ENCODE measurements around the gene COPS9.

The COPS9 gene

DNA sequence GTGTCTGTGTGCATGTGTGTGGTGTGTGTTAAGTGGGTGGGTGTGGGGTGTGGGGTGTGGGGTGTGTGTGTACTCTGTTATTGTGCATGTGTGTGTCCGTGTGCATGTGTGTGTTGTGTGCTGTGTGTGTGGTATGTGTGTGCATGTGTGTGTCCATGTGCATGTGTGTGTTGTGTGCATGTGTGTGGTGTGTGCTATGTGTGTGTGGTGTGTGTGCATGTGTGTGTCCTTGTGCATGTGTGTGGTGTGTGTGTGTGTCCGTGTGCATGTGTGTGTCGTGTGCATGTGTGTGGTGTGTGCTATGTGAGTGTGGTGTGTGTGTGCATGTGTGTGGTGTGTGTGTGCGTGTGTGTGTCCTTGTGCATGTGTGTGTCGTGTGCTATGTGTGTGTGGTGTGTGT, 11.3 kb upstream of the COPS9 start:
- DNase-seq = no peak

DNA sequence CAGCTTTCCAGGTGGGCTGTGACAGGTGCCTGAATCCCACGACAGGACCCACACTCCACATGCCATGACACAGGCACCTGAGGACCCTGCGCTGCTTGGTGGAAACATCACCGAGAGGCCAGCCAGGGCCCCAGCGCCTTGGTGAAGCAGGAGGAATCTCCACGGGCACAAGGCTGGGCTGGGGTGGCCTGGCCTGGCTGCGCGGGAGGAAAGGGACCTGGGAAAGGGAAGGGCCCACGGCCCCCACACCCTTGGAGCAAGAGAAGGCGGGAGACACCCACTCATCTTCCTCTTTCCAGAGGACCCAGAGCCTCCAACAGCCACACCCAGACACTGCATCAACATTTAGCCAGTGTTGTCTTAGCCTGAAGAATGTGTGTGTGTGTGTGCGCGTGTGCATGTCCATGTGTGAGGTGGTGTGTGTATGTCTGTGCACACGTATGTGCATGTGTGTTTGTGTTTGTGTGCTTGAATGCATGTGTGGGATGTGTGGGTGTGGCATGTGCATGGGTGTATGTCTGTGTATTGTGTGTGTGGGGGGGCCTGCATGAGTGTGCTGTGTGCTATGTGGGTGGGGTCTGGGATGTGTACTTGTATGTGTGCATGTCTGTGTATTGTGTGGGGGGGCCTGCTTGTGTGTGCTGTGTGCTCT, 10.6 kb upstream of the COPS9 start:
- DNase-seq = no peak

DNA sequence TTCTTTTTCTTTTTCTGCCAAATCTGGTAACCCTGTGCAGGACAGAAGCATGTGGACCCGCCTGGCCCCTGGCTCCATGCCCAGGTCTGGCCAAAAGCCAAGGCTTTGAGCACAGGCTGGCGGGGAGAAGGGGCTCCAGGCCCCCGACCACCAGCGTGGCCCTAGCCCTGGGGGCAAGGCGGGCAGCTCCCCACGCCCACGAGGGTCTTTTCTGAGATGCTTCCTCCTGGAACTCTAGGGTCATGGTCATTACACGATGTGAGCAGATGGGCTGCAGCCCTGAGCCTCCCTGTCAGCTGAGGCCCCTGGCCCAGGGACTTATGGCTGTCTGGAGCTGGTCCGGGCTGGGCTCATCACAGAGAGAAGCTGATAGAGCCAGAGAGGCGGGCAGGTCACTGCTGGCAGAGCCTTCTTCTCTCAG, 10.0 kb upstream of the COPS9 start:
- no peak for DNase-seq

DNA sequence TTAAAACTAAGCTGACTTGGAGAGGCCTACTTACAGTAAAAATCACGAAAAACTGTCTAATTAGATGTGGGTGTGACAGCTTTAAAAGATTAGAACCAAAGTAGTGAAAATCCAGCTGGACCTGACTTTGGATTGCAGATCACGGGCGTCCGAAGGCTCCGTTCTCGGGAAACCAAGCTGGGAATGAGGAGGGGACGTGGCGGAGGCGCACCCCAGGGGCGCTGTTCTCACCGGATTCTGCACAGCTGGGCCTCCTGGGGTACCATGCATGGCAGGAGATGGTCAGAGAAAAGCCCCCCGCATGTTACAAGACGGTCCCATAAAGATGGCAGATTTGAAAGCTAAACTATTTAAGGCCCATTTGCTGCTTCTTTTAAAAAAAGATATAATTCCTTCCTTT, 9.4 kb upstream of the COPS9 start:
- DNase-seq = no peak

DNA sequence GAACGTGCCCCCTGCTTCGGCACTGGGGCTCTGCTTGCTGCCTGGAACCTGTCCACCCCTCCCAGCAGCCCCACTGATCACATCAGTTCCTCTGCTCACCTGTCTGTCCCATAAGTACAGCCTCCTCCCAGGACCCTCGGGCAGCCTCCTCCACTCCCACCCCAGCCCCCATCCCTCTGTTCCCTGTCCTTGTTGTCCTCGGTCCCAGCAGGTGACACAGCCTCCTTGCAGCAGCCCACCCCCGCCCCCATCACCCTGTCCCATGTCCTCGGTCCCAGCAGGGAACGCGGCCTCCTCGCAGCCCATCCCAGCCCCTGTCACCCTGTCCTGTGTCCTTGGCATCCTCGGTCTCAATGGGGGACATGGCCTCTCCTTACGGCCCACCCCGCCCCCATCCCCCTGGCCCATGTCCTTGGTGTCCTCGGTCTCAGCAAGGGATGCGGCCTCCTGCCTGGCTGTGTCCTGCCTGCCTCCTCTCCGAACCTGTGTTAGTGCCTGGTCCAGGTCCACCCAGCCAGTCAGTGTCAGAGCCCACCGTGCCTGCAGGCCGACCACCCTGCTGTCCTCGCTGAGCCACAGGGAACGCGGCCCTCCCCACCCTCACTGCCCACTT, 8.7 kb upstream of the COPS9 start:
- no peak for DNase-seq

DNA sequence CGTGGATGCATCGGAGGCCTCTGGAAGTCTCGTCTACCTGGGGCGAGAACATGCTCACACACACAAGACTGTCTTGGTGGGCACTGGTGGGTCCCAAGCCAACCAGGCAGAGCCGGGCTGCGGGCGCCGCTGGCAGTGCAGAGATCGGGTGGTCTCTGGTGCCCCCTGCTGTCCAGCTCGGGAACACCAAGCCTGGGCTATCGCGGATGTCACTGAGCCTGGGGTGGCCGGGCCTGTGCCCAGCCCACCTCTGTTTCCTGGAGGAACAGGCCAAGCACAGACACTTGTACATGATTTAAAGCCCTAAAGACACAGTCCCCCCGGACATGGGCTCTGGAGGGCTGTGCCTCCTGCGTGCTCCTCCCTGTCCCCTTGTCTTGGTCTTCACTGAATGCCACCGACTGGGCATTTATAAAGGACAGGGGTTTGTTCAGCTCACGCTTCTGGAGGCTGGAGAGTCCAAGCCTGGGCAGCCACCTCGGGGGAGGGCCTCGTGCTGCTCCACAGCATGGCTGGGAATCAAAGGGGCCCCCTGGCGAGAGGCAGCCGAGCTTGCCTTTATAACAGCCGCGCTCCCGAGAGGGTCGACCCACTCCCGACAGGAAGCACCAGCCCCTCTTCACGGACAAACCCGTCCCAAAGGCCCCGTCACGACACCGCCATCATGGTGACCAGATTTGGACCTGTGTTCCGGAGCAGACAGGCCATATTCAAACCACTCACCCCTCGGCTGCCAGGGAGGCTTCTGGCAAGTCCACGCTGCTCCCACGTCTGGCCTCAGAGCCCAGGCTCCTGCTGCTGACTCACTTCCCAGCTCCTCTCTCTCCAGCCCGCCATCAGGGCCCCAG, 7.9 kb upstream of the COPS9 start:
- peak; percentile 68 to 81 for DNase-seq

DNA sequence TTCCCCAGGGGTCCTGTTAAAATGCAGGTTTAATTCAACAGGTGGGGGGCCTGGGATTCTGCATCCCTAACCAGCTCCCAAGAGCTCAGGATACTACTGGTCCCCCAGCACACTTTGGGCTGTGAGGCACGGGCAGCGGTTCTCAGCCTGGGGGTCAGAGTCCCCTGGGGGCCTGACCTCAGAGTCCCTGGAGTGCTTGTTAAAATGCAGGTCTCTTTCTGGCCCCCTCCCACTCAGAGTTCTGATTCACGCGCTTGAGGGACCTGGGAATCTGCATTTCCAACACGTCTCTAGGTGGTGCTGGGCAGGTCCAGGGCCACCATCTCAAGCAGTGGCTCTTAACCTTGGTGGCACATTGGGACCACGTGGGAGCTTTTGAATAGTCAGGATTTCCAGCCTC, 7.2 kb upstream of the COPS9 start:
- DNase-seq = no peak

DNA sequence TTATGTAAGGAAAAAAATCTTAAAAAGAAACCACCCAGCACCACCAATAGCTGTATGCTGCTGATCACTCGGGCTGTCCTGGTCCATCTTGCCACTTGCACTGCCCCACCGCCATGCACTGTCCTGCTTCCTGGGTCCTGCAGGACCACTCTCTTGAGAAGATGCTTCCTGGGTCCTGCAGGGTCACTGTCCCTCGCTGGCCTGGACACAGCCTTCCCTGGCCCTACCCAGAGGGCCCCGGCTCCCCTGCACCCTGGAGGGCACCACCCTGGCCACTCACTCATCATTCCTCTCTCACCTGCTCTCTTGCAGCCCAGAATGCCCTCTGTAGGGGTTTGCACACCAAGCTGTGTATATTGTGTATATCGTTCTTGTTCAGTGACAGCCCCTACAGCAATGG, 6.8 kb upstream of the COPS9 start:
- no peak for DNase-seq

DNA sequence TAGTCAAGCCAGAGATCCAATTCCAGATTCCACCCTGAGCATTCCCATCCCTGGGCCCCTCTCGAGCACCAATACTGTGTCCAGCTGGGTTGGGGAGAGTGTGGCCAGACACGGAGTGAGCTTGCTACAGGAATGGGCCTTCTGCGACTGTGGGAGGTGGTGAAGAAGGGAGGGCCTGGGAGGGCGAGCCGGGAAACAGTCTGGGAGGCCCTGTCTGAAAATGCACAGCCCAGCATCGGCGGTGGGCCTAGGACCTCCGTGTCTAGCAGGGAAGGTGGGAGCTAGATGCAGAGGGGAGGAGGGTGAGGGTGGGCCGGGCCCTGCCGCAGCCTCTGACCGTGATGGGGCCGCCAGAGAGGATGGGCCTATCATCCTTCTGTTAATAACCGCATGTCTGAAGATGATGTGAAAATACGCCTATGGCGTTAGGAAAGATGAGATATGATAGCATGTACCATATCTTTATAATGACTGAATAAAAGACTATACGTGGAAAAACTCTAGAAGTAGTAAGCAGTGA, 6.2 kb upstream of the COPS9 start:
- no peak for DNase-seq

DNA sequence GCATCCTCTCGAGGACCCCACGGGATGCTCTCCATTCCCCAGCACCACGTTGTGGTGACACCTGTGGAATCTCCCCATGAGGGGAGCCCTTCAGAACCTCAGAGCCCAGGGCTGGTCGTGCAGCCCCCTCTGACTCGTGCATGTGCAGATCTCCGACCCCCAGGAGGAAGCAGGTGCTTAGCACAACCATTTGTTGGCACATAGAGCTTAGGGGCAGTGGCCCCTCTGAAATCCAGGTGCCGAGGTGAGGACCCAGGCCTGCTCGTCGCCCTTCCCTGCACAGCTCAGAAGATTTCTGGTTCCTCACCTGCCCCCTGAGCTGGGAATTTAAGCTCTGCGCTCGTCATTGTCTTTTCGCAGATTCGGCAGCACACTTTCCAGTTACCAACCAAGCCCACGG, 5.6 kb upstream of the COPS9 start:
- no peak for DNase-seq

DNA sequence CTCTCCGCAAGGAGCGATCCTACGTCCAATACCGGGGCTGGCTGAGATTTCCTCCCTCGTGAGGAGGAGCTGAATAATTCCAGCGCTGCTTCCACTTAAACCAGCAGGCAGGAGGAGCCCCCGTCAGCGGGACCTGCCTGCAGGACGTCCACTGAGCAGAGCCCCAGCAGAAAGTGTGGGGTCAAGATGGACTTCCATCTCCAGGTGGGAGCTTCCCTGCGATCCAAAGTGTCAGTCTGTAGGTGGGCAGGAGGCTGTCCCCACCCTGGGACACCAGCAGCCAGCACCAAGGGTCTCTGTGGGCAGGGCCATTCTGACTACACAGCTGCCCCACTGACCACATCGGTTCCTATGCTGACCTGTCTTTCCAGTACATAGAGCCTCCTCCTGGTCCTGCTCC, 4.8 kb upstream of the COPS9 start:
- DNase-seq = no peak

DNA sequence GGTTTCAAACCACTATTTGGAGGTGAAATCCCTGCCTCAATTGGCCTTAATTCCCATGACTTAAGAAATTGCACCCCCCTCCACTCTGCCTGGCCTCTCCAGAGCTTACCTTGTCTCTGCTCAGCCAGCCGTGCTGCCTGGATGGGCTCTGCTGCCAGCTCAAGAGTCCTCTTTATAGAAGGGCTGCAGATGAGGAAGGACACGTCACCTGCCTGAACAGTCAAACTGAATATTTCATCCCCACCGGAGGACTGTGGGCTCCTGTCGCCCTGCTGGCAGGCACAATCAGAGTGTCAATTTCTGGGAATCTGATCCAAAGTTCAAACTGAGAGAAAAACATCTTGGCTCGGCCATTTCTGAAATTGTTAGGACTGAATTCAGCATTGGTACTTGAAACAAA, 4.4 kb upstream of the COPS9 start, which contains the start of gene OTOS:
Gene OTOS (minus strand): TSS at position 148 of the 400 bp plus-strand sequence. CDS start 332 bp downstream, outside the sequence.
- DNase-seq = no peak

DNA sequence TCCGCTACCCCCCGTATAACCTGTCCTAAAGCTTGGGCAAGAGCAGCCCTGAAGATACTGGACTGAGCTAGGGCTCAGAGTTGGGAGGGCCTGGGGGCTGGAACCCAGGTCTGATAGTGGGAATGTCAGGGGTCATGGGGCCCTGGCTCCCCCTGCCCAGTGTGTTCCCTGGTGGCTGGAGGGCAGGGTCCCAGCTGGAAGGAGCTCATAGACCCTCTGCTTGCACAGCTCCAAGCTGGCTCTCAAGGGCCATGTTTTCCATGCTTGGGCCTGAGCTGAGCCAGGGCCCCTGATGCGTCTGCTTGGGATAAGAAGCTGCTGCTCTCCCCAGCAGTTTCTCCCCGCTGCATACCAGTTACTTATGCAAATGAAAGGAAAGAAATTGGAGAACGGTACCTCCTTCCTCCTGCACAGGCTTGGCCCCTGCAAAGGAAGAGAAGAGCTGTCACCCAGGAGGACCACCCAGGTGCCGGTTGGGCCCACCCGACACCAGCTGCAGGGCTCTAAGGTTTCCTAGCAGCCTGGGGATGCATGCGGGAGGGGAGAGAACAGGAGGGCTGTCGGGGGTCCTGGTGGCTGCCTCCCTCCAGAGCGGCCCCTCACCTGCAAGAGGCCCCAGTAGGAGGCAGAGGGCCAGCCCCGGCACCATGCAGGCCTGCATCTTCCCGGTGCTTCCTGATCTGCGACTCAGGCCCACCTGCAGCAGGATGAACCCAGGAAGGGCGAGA, 3.7 kb upstream of the COPS9 start:
- no peak for DNase-seq

DNA sequence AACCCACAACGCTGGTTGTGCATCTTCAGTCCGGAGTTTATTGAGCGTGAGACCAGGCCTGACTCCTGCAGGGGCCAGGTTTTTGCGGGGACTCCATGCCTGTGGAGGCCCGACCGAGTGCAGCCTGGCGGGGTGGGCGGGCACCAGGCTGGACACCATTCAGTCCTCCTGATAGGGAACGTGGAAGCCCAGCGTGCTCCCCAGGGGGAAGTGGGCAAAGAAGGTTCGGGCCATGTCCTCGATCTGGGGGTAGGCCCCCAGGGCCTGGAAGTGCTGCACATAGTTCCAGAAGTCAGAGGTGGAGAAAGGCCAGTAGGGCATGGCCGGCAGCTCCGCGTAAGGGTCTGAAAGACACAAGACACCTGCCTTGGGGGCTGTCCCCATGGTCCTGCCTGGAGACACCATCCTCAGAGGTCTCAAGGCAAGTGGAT, 2.9 kb upstream of the COPS9 start:
- no peak for DNase-seq

DNA sequence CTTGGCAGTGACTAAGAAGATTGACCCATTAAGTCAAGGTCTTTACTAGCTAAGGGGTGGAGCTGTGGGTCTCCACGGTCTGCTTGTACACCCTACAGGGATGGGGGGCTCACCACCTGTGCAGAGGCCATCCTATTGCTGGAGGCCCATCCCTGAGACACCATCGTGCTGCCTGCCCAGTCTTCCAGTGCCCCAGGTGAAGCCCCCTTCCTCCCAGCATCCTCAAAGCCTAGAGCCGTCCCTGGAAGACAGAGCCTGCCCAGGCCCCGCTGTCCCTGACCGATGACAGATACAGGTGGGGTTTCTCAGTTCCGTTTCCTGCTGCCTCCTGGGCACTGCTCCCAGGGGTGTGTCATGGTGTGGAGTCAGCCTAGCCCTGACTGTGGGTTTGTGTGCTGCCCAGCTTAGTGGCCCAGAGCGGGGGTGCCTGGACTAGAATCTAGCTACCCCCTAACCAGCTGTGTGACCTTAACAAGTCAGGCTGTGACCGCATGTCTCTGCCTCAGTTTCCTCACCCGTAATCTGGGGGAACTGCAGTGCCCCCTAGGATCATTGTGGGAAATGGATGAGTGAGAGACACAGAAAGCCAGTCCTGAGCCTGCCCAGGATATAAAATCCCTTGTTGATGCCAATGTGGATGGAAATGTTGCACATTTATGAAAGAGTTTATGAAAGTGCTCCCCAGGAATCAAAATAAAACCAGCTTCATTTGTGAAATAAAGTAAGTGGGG, 2.3 kb upstream of the COPS9 start:
- DNase-seq = no peak

DNA sequence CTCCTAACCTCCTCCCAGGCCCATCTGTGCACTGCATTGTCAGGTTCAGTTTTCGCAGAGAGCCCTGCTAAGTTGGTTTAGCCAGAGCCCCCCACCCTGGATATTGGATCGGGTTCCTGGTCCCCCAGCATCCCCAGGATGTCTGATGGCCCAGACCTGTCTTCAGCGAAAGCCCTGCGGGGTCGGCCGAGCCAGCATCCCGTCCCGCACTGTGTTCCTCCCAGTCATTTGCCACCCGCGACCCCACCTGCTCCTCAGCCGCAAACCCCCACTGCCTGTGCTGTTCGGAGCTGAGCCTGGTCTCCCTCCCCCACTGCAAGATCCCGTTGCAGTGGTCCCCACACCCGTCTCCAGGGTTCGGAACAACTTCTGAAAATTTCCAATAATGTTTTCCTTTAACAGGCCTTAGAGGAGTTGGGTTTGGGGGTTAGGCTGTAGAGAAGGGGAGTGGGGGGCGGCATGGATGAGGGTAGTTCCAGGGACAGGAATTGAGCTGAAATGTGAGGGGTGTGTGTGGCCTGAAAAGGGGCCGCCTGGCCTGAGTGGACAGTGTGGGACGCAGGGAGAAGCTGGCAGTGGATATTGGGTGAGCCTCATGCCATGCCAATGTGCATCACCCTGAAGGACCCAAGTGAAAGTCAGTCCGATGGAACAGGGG, 1.6 kb upstream of the COPS9 start:
- no peak for DNase-seq

DNA sequence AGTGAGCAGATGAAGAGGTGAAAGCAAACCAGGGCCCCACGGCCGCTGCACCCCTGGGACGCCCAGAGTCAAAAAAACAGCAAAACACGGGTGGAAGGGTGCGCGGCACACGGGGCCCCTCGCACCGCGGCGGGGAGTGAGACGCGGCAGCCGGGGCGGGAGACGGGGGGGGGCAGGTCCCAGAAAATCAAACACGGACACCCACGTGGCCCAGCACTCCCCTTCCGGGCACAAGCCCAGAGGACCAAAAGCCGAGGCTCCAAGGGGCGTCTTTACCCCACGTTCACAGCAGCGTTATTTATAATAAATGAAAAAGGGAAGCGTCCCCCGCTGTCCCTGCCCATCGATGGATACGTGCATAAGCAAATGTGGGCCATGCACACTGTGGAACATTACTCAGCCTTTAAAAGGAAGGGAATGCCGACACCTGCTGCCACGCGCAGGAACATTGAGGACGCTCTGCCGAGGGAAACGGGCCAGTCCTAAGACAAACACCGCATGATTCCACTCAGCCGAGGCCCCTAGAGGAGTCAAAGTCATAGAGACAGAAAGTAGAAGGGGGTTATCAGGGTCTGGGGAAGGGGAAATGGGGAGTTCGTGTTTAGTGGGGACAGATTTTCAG, 677 bp upstream of the COPS9 start:
- DNase-seq = no peak

DNA sequence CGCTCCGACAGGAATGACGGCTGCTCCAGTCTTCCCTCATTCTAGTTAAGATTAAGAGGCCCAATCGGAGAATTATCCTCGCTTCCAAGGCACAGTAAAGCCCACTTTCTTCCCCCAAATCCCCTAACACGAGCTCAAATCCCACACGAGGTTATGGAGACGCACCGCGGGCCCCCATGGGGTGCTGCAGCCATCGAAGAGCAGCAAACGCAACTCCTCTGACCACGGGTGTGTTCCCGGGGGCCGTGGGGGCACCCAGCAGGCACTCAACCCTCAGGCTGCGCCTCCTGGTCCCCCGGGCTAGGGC, 446 bp downstream of the COPS9 start:
- DNase-seq = no peak

DNA sequence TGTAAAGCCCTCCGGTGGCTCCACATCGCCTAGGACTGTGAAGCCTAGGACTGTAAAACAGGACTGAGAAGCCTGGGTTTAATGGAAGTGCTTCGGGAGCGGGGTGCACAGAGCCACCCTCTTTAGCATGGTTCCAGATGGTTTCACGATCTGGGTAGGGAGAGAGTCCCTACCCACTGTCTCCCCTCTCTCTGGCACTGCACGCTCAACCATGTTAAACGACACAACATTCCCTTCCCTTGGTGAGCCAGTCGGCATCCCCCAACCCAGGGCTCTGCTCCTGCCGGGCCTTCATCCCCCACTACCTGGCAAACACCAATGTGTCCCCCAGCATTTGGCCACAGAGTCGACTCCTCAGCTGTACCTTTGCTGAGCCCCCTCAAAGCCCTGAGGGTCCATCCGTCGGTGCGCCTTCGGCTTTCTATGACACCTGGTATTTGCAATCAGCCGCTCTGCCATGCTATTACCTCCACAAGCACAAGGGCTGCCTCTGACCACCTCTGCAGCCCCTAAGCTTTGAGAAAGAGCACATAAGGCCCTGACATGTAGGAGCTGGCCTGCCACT, 1.1 kb downstream of the COPS9 start:
- no peak for DNase-seq

DNA sequence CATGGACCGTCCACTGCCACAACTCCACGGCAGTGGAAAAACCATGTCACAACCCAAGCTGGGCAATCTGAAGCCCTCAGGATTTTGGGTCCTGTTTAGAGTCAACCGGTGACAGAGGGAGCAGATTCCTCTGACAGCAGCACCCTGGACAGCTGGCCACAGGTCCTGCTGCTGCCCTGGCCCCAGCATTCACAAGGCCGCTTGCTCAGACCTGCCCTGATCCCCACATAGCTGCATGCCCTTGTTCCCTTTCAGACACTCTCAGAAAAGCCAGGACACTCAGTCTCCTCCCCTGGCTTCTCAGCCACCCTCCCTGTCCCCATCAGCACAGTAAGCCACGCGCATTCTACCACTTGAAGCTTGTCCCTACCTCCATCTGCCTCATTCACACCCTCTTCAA, 1.6 kb downstream of the COPS9 start:
- no peak for DNase-seq

DNA sequence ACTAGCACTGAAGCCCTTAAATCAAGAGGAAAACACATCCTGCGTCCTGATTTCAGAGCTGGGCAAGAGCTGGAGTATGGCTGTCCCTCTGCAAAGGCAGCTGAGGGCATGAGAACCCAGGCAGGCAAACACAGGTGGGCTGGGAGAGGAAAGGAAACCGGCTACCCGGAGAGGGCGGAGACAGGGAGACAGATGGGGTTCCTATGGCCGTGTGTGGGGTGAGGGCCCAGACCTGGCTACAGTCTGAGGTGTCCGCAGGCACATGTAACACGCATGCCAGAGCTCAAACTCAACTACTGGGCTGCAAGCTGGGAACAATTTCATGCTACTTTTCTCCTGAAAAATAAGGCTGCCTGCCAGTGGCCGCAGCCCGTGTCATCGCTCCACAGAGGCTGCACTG, 2.7 kb downstream of the COPS9 start:
- DNase-seq = no peak

All from CD4-positive, alpha-beta T cell treated with Interferon alpha-2 for 1 hour (primary cell).